ENCODE results near the gene TOMM7.

The TOMM7 gene

GRCh38 chr7:22822486-22823141 lies at the start of gene TOMM7:
TOMM7 (minus strand) TSS chr7:22822849; CDS start chr7:22822779, 70 bp downstream.
- DNase-seq = peak; percentile 34 to 89 (median 81)

GRCh38 chr7:22872096-22872807 lies 49.6 kb upstream of the TOMM7 start:
- DNase-seq = no peak

GRCh38 chr7:22871661-22872060 lies 49.0 kb upstream of the TOMM7 start:
- DNase-seq = no peak

GRCh38 chr7:22868509-22868908 lies 45.9 kb upstream of the TOMM7 start:
- no peak for DNase-seq

- DNase-seq = no peak
Measured at GRCh38 chr7:22867589-22867988, 44.9 kb upstream of the TOMM7 start.

GRCh38 chr7:22867003-22867402 lies 44.4 kb upstream of the TOMM7 start:
- no peak for DNase-seq

GRCh38 chr7:22865602-22865960 lies 42.9 kb upstream of the TOMM7 start:
- no peak for DNase-seq

GRCh38 chr7:22864855-22865601 lies 42.4 kb upstream of the TOMM7 start:
- DNase-seq = no peak

- DNase-seq = no peak
Measured at GRCh38 chr7:22864301-22864700, 41.7 kb upstream of the TOMM7 start.

GRCh38 chr7:22863156-22863899 lies 40.7 kb upstream of the TOMM7 start:
- DNase-seq = no peak

- no peak for DNase-seq
Measured at GRCh38 chr7:22861576-22861975, 38.9 kb upstream of the TOMM7 start.

GRCh38 chr7:22860784-22861482 lies 38.3 kb upstream of the TOMM7 start:
- peak in 1 of 14 donors; percentile 4 for DNase-seq

- no peak for DNase-seq
Measured at GRCh38 chr7:22860337-22860736, 37.7 kb upstream of the TOMM7 start.

- DNase-seq = no peak
Measured at GRCh38 chr7:22859641-22860290, 37.1 kb upstream of the TOMM7 start.

- DNase-seq = no peak
Measured at GRCh38 chr7:22858640-22859561, 36.3 kb upstream of the TOMM7 start.

GRCh38 chr7:22858274-22858639 lies 35.6 kb upstream of the TOMM7 start:
- no peak for DNase-seq

GRCh38 chr7:22856416-22856815 lies 33.8 kb upstream of the TOMM7 start:
- DNase-seq = no peak

- DNase-seq = no peak
Measured at GRCh38 chr7:22855049-22855392, 32.4 kb upstream of the TOMM7 start.

GRCh38 chr7:22854158-22855048 lies 31.8 kb upstream of the TOMM7 start:
- peak in 13 of 14 donors; percentile 7 to 78 (median 67) for DNase-seq
